ENCODE measurements around the gene EMC9.

GRCh38 chr14:24100982-24101494 lies 40.4 kb downstream of the EMC9 start:
- TF ChIP-seq, protein P1, sequence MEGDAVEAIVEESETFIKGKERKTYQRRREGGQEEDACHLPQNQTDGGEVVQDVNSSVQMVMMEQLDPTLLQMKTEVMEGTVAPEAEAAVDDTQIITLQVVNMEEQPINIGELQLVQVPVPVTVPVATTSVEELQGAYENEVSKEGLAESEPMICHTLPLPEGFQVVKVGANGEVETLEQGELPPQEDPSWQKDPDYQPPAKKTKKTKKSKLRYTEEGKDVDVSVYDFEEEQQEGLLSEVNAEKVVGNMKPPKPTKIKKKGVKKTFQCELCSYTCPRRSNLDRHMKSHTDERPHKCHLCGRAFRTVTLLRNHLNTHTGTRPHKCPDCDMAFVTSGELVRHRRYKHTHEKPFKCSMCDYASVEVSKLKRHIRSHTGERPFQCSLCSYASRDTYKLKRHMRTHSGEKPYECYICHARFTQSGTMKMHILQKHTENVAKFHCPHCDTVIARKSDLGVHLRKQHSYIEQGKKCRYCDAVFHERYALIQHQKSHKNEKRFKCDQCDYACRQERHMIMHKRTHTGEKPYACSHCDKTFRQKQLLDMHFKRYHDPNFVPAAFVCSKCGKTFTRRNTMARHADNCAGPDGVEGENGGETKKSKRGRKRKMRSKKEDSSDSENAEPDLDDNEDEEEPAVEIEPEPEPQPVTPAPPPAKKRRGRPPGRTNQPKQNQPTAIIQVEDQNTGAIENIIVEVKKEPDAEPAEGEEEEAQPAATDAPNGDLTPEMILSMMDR (IDR thresholded peaks at IDR 0.05): no peak
- TF ChIP-seq POLR2AphosphoS5 (IDR thresholded peaks at IDR 0.05) (no peak), EP300 (IDR thresholded peaks at IDR 0.05) (no peak)

Data from upper lobe of left lung (tissue), 4 donors.